Measurements from ENCODE around the gene POC1B.
A peak's percentile ranks its signal among the peaks of the same experiment; 100 is the strongest.

Gene POC1B

DNA sequence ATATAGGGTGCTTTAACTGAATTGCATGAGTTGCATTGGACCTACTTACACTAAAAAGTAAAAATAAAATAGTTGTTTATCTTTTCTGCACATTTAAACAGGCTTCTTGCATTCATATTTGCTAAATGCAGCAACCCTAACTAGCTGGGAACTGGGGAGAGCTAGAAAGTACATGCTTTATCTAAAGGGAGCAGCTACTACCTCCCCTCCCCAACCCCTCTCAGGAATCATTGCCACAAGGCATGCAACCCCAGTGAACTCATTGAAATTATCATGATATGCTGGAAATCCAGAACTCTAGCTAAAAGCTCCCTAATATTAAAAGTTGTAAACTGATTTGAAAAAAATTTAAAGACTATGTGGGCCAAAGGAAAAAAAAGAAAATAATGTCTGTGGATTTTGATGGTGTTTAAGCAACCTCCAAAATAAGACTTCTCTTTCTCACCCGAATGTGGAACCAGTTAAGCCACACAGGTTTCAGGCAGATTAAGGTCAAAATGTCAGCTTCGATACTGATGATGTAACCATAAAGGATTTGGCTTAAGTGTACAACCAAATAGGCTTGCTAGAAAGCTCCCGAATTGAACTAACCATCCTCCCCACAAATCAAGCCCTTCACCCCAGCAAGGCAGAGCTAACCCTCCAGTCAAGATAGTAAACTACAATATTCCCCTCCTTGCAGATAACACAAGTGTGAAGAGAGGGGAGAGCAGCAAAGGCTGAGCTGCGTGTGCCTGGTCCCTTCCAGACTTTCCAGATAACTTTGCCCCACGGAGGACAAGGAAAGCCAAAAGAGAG, 13.8 kb upstream of the POC1B start:
- no peak for DNase-seq (ENCODE audit: low read depth, low spot score)

DNA sequence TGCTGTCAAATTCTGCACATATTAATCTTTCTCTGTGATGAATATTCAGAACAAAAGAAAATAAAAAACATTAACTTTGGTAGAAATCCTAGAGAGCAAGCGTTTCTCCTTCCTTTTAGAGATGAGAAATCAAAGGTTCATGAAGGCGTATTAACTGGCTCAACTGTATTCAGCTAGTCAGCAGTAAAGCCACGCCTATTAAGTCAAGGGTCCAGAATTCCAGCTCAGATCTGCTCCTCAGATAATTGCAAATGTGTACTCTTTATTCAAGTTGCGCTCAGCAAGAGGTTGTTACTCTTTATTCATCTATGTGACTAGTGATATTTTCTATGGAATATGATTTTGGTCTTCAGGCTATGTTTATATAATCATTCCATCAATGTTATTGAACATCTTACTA, 13.1 kb upstream of the POC1B start:
- no peak for DNase-seq (ENCODE audit: low read depth, low spot score)

DNA sequence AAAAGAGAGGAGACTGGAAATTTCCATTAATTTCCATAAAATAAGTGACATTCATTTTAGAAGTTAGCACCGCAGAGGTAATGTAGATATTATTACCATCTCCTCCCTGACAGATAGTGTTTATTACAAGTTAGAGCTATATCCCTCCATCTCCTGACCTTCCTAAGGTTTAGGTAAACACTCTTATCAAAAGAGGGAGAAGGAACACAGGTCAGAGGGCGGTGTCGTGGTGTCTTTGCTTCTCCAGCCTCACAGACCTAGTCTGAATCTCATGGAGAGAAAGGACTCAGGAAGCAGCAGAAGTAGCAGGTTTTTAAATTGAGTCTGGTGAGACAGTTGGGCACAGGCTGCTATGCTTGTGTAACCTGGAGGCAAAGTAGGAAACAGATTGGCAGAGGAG, 11.5 kb upstream of the POC1B start:
- no peak for DNase-seq (ENCODE audit: low read depth, low spot score)

DNA sequence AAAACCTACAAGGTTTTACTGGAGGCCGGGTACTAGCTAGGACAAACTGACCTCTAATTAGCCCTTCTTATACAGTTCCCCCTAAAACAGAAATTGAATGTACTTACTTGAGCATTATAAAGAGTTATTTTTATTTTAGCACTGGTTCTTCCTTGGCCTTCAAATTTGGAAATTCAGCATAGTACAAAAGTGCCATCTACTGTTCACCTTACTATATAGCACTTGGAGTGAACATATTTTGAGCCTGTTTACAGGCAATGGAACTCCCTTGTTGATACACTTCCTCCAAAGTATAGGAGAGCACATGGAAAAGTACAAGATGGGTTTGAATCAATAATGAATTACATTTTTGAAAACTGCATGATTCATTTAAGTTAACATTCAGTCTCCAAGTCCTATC, 3.9 kb upstream of the POC1B start:
- peak; percentile 67 for DNase-seq (ENCODE audit: low read depth, low spot score)

DNA sequence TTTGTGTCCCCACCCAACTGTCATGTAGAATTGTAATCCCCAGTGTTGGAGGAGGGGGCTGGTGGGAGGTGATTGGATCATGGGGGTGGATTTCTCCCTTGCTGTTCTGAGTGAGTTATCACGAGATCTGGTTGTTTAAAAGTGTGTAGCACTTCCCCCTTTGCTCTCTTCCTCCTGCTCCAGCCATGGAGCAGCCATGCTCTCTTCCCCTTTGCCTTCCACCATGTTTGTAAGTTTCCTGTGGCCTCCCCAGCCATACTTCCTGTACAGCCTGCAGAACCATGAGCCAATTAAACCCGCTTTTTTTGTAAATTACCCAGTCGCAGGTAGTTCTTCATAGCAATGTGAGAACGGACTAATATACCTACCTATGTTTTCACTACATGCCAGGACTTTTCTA, 2.6 kb upstream of the POC1B start:
- DNase-seq (ENCODE audit: low read depth, low spot score): no peak

DNA sequence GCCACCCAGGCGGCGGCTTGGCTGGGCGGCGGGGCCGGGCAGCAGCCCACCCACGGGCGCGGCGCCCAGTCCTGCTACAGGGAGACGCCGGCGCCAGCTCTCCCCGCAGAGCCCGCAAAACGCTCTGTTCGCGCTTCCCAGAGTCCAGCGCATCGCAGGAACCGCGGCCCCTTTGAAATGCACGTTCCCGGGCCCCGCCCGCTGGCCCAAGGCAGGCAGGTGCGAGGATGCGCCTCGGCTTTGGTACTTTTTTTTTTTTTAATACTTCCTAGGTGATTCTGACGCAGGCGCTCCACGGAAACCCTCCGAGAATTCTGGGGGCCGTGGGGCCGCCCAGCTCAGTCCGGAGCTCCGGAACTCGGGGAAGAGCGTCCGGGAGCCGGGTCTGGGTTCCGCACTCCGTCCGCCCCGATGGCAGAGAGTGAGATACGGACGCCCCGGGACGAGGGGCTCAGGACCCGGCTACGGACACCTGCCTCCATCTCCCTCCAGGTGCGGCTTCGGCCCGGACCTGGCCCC, 483 bp downstream of the POC1B start:
- no peak for DNase-seq (ENCODE audit: low read depth, low spot score)

DNA sequence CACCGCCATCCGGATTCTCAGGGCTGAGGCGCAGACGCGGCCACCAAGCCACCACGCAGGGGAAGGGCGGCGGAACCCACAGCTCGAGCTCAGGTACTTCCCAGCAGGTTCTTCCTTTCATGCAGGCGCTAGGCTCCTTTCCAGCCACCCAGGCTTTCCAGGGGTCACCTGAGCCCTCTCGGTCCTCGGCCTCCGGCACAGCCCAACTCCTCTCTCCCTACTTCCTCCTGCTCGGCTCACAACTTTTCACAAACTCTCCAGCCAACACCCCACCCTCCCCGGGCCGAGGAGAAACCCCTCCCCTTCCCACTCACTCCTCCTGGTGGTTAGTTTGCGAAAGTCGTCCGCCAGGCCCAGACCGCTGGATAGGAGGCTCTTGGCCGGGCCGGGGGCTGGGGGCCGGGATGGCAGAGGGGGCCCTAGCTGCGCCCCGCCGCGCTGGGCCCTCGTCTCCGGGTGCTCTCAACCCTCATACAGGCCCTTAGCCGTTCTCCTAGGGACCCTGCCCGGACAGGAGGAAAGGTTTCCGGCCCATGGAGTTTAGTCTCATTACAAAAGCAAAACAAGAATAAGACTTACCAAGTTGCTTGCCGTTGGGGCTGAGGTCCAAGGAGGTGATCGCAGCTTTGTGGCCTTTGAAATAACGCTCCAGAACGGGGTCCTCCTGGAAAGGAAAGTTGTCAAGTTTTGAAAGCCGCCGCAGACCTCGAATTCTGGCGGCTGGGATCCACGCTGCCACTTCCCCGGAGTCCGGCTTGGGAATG, 1.1 kb downstream of the POC1B start, which contains the start of gene GALNT4:
TSS of gene GALNT4 (minus strand) at position 256 of the 764 bp plus-strand sequence. CDS start at position 9, 247 bp downstream.
- DNase-seq (ENCODE audit: low read depth, low spot score): peak; percentile 95

DNA sequence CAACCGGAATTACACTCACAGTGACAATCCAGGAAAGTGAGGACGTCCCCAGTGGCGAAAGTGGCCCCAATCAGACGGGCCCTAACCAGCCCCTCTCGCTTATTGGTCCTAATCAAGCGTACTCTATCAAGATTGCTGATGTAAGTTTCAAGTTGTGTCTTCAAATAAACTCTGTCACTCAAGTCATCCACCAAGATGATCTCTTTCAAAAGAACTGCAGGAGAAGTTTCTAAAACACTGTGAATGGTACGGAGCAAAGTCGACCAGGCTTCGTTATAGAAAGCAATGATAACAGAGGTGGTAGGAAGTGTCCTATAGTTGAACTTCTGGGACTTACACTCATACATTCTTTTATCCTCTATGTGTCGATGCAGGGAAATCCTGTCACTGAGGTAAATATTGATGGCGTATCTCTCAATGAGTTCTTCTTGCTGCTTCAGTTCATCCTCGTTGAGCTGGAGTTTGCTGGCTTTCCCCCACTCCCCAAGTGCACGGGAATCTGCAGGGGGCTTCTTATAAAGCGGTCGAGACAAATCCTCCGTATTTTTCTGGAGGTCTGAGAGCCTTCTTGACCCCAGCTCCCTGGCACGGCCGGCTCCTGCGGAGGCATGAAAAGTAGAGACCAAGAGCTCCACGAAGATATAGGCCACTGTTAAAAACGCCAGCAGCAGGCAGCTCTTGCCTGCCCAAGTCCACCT, 1.9 kb downstream of the POC1B start:
- no peak for DNase-seq (ENCODE audit: low read depth, low spot score)

DNA sequence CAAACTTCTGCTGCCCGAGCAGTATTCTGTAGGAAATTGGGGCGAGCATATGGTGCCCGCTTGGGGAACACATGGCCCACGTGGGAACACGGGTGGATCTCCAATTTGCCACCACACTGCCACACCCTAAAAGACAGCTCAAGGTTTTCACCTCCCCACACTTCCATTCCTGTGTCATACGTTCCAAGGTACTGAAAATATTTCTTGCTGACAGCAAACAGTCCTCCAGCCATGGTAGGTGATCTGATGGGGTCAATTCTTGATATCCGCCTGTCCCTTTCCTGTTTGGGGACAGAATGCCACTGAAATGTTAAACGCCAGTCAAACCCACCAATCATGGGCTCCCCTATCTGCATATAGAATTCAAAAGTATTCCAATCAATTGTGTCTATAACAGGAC, 2.5 kb downstream of the POC1B start:
- DNase-seq (ENCODE audit: low read depth, low spot score): no peak

DNA sequence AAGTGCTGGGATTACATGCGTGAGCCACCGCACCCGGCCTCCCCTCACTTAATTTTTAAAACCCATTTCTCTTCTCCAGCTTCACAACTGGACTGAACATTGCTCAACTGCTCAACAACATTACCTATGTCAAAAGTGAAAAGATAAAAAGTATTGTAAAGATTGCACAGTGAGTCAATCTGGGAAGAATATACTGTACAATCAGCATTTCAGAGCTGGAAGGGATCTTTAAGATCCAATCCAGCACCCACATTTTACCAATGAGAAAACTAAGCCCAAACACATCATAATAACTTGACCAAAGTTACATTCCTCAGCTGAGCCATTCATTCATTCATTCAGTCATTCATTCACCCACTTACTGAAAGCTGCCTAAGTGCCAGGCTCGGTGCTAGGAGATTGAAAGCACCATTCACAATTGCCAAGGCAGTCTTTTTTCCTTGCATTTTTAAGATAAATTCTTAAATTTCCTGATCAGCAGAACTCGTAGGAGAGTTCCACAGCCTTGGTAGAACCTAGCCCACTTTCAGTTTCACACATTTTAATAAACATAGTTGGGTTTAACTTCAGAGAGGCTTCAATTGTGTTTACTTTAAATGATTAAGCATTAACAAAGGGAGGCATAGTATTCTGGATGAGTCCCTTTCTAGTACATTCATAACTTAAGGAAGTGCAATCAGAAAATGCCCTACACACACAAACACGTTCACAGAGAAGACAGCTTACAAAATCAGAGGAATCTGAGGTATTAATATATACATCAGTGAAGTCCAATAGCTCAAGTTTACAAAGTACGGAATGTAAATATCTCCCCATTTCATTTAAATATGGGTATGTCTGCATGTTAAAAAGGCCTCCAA, 4.3 kb downstream of the POC1B start:
- DNase-seq (ENCODE audit: low read depth, low spot score): peak; percentile 5

DNA sequence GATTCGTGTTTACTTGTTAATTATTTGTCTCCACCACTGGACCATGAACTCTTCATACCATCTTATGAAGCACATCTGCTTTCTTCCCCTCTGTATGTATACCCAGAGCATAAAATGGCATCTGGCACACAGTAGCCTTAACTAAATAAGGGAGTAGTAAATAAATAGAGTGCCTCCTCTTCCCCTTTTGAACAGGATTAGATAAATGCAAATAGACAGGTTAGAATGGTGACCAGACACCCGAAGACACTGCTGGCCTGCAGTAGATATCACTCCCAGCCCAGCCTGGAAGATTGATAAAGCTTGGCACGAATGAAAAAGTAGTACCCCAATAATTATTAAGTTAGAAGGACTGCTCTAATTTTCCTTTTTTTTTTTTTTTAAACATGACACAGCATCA, 8.1 kb downstream of the POC1B start:
- no peak for DNase-seq (ENCODE audit: low read depth, low spot score)

DNA sequence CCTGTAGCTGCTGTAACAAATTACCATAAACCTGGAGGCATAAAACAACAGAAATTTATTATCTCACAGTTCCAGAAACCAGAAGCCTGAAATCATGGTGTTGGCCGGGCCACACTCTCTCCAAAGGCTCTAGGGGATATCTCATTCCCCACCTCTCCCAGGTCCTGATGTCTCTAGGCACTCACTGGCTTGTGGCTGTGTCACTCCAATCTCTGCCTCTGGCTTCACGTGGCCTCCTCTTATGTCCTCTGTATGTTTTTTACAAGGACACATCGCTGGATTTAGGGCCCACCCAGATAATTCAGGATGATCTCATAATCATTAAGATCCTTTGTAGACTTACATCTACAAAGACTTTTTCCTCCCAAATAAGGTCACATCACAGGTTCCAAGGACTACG, 9.2 kb downstream of the POC1B start:
- DNase-seq (ENCODE audit: low read depth, low spot score): no peak

DNA sequence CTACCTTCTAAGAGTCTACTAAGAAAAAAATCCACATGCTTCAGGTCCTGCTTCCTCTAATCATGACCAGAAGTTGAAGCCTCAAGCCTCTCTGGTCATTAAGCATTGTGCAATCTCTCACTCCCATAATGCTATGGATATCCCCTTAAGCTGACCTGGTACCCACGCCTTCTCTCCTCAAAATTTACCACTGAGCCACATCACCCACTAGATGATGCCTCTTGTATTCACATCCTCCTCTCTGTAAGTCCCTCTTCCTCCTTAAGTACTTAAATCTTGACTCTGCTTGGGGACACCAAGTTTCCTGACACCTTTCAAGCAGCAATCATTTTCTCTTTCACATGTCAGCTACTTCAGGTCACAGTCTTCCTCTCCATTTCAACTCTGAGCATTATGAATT, 11.1 kb downstream of the POC1B start:
- DNase-seq (ENCODE audit: low read depth, low spot score): no peak

DNA sequence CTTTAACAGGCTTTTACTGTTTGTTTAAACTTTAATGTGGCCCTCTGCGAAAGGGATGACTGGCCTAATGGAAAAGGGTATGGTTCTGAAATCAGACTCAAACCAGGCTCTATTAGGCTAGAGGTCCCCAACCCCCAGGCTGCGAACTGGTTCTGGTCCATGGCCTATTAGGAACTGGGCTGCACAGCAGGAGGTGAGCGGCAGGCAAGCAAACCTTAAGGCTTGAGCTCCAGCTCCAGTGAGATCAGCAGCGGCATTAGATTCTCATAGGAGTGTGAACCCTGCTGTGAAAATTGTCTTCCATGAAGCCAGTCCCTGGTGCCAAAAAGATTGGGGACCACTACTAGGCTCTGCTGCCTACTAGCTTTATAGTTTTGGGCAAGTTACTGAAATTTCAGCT, 12.3 kb downstream of the POC1B start:
- no peak for DNase-seq (ENCODE audit: low read depth, low spot score)

DNA sequence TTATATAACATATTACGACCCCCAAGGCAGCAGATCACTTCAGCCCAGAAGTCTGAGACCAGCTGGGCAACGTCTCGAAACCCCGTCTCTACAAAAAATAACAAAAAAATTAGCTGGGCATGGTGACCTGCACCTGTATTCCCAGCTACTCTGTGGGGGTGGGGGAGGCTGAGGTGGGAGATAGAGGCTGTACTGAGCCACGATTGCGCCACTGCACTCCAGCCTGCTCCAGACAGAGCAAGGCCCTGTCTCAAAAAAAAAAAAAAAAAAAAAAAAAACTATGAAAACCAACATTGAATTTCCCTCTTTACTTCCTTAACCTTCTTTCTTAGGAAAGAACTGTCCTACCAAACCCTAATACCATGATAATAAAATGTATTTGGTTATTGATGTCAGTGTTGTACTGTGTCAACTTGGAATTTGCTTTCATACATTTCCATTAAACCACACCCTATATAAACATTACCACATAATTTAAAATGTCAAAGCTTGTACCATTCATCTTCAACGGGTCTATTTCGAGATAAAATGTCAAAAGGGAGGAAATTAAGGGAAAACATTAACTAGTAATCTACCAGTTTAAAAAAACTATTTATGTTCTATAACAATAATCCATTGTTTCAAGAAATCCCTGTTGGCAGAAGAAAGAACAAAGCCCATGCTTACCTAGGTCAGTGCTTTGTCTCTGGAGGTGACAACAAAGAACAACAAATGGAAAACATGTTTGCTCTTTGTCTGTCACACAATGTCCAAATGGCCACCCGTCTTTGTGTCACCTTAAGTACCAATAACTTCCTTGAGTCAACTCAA, 18.6 kb downstream of the POC1B start:
- DNase-seq (ENCODE audit: low read depth, low spot score): no peak

DNA sequence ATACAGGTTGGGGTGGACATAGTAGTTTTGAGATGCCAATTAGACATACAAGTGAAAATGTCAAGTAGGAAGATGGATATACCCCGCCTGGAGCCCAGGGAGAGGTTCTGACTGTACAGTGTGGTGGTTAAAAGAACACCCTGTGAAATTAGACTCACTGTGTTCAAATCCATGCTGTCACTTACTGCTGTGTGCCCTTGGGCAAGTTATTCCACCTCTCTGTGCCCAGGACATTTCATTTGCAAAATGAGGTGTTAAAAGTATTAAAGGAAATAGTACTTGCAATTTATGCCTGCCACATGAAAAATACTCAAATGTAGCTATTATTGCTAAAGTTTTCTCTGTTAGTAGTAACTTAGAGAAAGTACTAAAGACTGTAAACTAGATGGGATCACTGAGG, 19.8 kb downstream of the POC1B start:
- DNase-seq (ENCODE audit: low read depth, low spot score): no peak

DNA sequence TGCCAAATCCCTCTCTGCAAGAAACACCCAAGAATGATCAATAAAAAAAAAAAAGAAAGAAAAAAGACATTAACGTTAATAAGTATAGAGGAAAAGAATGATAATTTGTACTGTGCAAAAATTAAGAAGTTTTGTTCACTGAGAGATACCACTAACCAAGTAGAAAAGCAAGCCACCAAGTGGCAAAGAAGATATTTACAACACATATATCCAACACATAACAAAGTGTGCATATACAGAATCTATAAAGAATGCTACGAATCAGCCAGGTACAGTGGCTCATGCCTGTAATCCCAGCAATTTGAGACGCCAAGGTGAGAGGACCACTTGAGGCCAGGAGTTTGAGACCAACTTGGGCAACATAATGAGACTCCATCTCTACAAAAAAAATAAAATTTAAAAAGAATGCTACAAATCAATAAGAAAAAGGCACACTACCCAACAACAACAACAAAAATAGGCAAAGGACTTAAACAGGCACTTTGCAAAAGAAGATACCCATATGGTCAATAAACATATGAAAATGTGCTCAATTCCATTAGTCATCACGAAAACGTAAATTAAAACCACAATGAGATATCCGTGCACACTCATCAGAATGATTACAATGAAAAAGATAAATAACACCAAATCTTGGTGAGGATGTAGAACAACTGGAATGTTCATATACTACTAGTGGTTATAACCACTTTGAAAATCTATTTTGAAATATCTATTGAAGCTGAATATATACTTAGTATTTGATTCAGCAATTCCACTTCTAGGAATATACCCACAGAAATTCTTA, 21.1 kb downstream of the POC1B start:
- DNase-seq (ENCODE audit: low read depth, low spot score): no peak

DNA sequence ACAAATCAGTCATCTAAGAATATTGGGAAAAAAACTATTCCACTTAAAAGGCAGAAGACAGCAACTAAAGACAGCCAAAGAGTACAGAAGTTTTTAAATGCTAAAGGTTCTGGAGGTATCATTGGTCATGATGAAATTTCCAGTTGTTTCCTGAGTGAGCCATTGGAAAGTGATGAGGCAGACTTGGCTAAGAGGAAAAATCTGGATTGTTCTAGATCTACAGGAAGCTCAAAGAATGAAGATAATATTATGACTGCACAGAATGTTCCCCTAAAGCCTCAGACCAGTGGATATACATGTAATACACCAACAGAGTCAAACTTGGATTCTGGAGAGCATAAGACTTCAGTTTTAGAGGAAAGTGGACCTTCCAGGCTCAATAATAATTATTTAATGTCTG, 24.1 kb downstream of the POC1B start:
- no peak for DNase-seq (ENCODE audit: low read depth, low spot score)

DNA sequence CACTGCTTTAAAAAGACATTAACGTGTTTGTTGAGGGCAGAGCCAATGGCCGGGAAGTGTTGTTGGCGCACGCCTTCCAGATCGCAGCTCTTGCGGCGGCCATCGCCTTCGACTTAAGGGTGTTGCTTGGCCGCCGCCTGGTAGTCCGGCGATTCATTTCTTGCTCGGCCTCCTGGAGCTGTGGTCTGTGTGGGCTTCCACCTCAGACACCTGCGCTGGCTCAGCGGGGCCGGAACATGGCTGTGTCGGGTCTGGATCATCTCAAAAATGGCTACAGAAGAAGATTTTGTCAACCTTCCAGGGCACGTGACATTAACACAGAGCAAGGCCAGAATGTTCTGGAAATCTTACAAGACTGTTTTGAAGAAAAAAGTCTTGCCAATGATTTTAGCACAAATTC, 26.0 kb downstream of the POC1B start:
- no peak for DNase-seq (ENCODE audit: low read depth, low spot score)

DNA sequence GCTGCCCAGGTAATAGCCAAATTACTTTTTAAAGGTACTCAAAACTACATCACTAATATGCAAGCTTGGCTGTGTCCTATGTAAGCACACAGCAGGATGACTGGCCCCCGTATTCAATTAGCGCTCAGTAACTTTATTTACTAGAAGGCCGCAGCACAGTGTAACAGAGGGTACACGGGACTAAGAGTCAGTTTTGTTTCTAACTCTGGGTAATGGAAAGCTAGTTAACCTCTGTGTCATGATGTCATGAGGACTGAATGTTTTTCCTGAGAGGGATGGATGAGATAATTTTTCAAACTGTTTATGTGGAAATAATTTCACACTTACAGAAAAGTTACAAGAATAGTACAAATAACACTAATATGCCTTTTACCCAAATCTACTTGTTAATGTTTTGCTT, 28.4 kb downstream of the POC1B start:
- no peak for DNase-seq (ENCODE audit: low read depth, low spot score)

Data from astrocyte of the hippocampus (primary cell).